ENCODE data around the gene DHRS11.

DNA sequence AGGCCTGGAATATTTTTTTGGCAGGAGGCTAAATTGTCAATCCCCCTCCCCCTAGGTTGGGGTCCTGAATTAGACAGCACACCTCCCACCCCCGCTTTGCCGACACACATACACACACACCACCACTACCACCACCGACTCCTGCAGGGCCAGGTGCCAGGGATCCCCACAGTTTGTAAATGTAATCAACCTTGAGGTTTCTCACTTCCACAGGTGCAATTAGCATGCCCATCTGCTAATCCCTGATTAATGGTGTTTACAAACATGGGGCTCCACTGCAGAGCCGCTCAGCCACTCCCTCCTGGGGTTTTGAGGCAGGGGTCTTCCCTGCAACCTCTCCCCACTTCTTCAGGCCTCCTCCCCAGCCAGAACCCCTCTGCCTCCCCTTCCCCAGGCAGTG is 21.5 kb downstream of the DHRS11 start:
- TF ChIP-seq EZH2 (IDR thresholded peaks at IDR 0.05; ENCODE audit: borderline replicate concordance, insufficient read depth, low read length, poor library complexity, severe bottlenecking) (no peak), POLR2AphosphoS5 (IDR thresholded peaks at IDR 0.05) (no peak), RAD21 (conservative IDR thresholded peaks at IDR 0.05) (no peak), TAF1 (IDR thresholded peaks at IDR 0.05; ENCODE audit: low read depth) (no peak), MXI1 (conservative IDR thresholded peaks at IDR 0.05; ENCODE audit: poor library complexity, severe bottlenecking) (no peak), EP300 (conservative IDR thresholded peaks at IDR 0.05; ENCODE audit: poor library complexity, severe bottlenecking) (no peak)
- TF ChIP-seq, protein P1, sequence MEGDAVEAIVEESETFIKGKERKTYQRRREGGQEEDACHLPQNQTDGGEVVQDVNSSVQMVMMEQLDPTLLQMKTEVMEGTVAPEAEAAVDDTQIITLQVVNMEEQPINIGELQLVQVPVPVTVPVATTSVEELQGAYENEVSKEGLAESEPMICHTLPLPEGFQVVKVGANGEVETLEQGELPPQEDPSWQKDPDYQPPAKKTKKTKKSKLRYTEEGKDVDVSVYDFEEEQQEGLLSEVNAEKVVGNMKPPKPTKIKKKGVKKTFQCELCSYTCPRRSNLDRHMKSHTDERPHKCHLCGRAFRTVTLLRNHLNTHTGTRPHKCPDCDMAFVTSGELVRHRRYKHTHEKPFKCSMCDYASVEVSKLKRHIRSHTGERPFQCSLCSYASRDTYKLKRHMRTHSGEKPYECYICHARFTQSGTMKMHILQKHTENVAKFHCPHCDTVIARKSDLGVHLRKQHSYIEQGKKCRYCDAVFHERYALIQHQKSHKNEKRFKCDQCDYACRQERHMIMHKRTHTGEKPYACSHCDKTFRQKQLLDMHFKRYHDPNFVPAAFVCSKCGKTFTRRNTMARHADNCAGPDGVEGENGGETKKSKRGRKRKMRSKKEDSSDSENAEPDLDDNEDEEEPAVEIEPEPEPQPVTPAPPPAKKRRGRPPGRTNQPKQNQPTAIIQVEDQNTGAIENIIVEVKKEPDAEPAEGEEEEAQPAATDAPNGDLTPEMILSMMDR (IDR thresholded peaks at IDR 0.05; ENCODE audit: poor library complexity, severe bottlenecking) = no peak
- TF ChIP-seq, protein P2, sequence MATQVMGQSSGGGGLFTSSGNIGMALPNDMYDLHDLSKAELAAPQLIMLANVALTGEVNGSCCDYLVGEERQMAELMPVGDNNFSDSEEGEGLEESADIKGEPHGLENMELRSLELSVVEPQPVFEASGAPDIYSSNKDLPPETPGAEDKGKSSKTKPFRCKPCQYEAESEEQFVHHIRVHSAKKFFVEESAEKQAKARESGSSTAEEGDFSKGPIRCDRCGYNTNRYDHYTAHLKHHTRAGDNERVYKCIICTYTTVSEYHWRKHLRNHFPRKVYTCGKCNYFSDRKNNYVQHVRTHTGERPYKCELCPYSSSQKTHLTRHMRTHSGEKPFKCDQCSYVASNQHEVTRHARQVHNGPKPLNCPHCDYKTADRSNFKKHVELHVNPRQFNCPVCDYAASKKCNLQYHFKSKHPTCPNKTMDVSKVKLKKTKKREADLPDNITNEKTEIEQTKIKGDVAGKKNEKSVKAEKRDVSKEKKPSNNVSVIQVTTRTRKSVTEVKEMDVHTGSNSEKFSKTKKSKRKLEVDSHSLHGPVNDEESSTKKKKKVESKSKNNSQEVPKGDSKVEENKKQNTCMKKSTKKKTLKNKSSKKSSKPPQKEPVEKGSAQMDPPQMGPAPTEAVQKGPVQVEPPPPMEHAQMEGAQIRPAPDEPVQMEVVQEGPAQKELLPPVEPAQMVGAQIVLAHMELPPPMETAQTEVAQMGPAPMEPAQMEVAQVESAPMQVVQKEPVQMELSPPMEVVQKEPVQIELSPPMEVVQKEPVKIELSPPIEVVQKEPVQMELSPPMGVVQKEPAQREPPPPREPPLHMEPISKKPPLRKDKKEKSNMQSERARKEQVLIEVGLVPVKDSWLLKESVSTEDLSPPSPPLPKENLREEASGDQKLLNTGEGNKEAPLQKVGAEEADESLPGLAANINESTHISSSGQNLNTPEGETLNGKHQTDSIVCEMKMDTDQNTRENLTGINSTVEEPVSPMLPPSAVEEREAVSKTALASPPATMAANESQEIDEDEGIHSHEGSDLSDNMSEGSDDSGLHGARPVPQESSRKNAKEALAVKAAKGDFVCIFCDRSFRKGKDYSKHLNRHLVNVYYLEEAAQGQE (IDR thresholded peaks at IDR 0.05; ENCODE audit: borderline replicate concordance) = no peak
